Glomerular visceral epithelial cell (primary cell): ENCODE data around the gene SRC.

ENCODE experiments used
- DNase-seq: peaks from one replicate; pipeline ENCODE4 v3.0.0-alpha.2; 2016; ENCODE audit errors: extremely low spot score

Gene SRC

GRCh38 chr20:37315021-37315451 is 30.9 kb upstream of the SRC start:
- DNase-seq = no peak

GRCh38 chr20:37315452-37316110 is 30.4 kb upstream of the SRC start:
- no peak for DNase-seq

GRCh38 chr20:37316116-37316774 is 29.7 kb upstream of the SRC start:
- DNase-seq = no peak

GRCh38 chr20:37316775-37317170 is 29.2 kb upstream of the SRC start:
- no peak for DNase-seq

GRCh38 chr20:37317316-37317715 is 28.6 kb upstream of the SRC start:
- no peak for DNase-seq

GRCh38 chr20:37317994-37318640 is 27.8 kb upstream of the SRC start:
- DNase-seq = no peak

- peak; percentile 75 for DNase-seq
Observed at GRCh38 chr20:37319151-37319671, 26.7 kb upstream of the SRC start.

GRCh38 chr20:37323985-37324384 is 22.0 kb upstream of the SRC start:
- DNase-seq = no peak

GRCh38 chr20:37325206-37325605 is 20.7 kb upstream of the SRC start:
- DNase-seq = no peak

GRCh38 chr20:37326666-37327065 is 19.3 kb upstream of the SRC start:
- DNase-seq = no peak

- DNase-seq = no peak
Observed at GRCh38 chr20:37327748-37328147, 18.2 kb upstream of the SRC start.

GRCh38 chr20:37328149-37328945 is 17.6 kb upstream of the SRC start:
- DNase-seq = no peak

- DNase-seq = no peak
Observed at GRCh38 chr20:37329481-37330165, 16.3 kb upstream of the SRC start.

- DNase-seq = no peak
Observed at GRCh38 chr20:37330316-37330715, 15.6 kb upstream of the SRC start.

GRCh38 chr20:37331060-37331857 is 14.7 kb upstream of the SRC start:
- no peak for DNase-seq

- no peak for DNase-seq
Observed at GRCh38 chr20:37333130-37333847, 12.7 kb upstream of the SRC start.

- no peak for DNase-seq
Observed at GRCh38 chr20:37333848-37334318, 12.1 kb upstream of the SRC start.

- DNase-seq = no peak
Observed at GRCh38 chr20:37334450-37334849, 11.5 kb upstream of the SRC start.

GRCh38 chr20:37335642-37336368 is 10.1 kb upstream of the SRC start:
- DNase-seq = no peak
